Measurements from ENCODE around the gene SIRT3. TPM values are rescaled to one million over a fixed set of nuclear protein-coding genes. Genes with fewer than 3 reads are reported as not detected.
A peak's percentile ranks its signal among the peaks of the same experiment; 100 is the strongest.

Gene SIRT3
- total RNA-seq, 2 donors from 2014 or later: 22.1 to 22.6 TPM

GRCh38 chr11:206526-207207 is 29.5 kb downstream of the SIRT3 start:
- peak overlapping the region; percentile 88 to 99 (median 98) for H3K27ac ChIP-seq
- H3K36me3 ChIP-seq (replicated peaks in 1 of 2; ENCODE audit: insufficient read depth in 1 of 2, low read depth in 2 of 2): peaks cover 2 to 18% of the 10 kb centered on the region in 2 donors
- H3K4me3 ChIP-seq: peak overlapping the region; percentile 87 to 97
- intact Hi-C loops (cut with DNase I): no loop called here
- H3K27me3 ChIP-seq: no peaks in the 10 kb centered on the region
- 1% methylated on average over 12 to 39 of the region's 39 CpGs for WGBS, 2 donors
- ATAC-seq: no peak
- H3K9me3 ChIP-seq: no peaks in the 10 kb centered on the region
- DNase-seq: peak; percentile 37 to 48 (median 40)
- TF ChIP-seq POLR2A (IDR thresholded peaks at IDR 0.05) (no peak), CTCF (IDR thresholded peaks at IDR 0.05) (no peak)
- H3K4me1 ChIP-seq: peaks cover 51% of the 10 kb centered on the region

- Histone ChIP-seq H3K36me3 (replicated peaks in 1 of 2; ENCODE audit: insufficient read depth in 1 of 2, low read depth in 2 of 2) (peaks cover 0 to 13% of the 10 kb centered on the region in 2 donors), H3K27me3 (no peaks in the 10 kb centered on the region), H3K4me3 (peak overlapping the region; percentile 87 to 97), H3K9me3 (no peaks in the 10 kb centered on the region), H3K27ac (peak overlapping the region in 2 of 4 donors; percentile 88 to 98), H3K4me1 (peaks cover 48% of the 10 kb centered on the region)
- DNase-seq: no peak
- intact Hi-C loops (cut with DNase I): no loop called here
- ATAC-seq: no peak
- TF ChIP-seq POLR2A (IDR thresholded peaks at IDR 0.05) (no peak), CTCF (IDR thresholded peaks at IDR 0.05) (no peak)
- WGBS, 2 donors: 42 to 55% methylated on average over 7 of the region's 7 CpGs
Observed at GRCh38 chr11:206002-206384, 30.1 kb downstream of the SIRT3 start.

GRCh38 chr11:205221-206001 is 30.7 kb downstream of the SIRT3 start:
- DNase-seq (peak in 1 of 4 donors; percentile 10), ATAC-seq (no peak)
- H3K27me3 ChIP-seq: no peaks in the 10 kb centered on the region
- peaks cover 42% of the 10 kb centered on the region for H3K4me1 ChIP-seq
- intact Hi-C loops (cut with DNase I): no loop called here
- TF ChIP-seq CTCF (IDR thresholded peaks at IDR 0.05) (no peak), POLR2A (IDR thresholded peaks at IDR 0.05) (no peak)
- WGBS, 2 donors: 71 to 86% methylated on average over 7 to 15 of the region's 16 CpGs
- no peak overlapping the region for H3K4me3 ChIP-seq
- no peaks in the 10 kb centered on the region for H3K9me3 ChIP-seq
- H3K27ac ChIP-seq: peak overlapping the region in 1 of 4 donors; percentile 98
- peaks cover 0 to 10% of the 10 kb centered on the region in 2 donors for H3K36me3 ChIP-seq (replicated peaks in 1 of 2; ENCODE audit: insufficient read depth in 1 of 2, low read depth in 2 of 2)

- Histone ChIP-seq H3K27me3 (no peaks in the 10 kb centered on the region), H3K36me3 (replicated peaks in 1 of 2; ENCODE audit: insufficient read depth in 1 of 2, low read depth in 2 of 2) (peaks cover 0 to 6% of the 10 kb centered on the region in 2 donors), H3K4me3 (no peak overlapping the region), H3K27ac (no peak overlapping the region), H3K4me1 (peaks cover 35% of the 10 kb centered on the region), H3K9me3 (no peaks in the 10 kb centered on the region)
- DNase-seq (peak in 1 of 4 donors; percentile 11), ATAC-seq (no peak)
- intact Hi-C loops (cut with DNase I): no loop called here
- no peak for TF ChIP-seq POLR2A (IDR thresholded peaks at IDR 0.05)
- TF ChIP-seq CTCF (IDR thresholded peaks at IDR 0.05): no peak
- WGBS, 2 donors: 70 to 100% methylated on average over 2 to 12 of the region's 12 CpGs
Observed at GRCh38 chr11:204587-205109, 31.5 kb downstream of the SIRT3 start.

All from body of pancreas (tissue), 4 donors.